Measurements from ENCODE around the gene SMIM41. TPM values are rescaled to one million over a fixed set of nuclear protein-coding genes. Genes with fewer than 3 reads are reported as not detected.
"Not testable (repeated sequence)": the region's sequence is repeated elsewhere in the genome, so short reads cannot be mapped to it uniquely, and the experiment has no call there.

Gene SMIM41
- total and polyA plus RNA-seq, 8 donors: 0.47 to 6.9 (median 3.7) TPM

DNA sequence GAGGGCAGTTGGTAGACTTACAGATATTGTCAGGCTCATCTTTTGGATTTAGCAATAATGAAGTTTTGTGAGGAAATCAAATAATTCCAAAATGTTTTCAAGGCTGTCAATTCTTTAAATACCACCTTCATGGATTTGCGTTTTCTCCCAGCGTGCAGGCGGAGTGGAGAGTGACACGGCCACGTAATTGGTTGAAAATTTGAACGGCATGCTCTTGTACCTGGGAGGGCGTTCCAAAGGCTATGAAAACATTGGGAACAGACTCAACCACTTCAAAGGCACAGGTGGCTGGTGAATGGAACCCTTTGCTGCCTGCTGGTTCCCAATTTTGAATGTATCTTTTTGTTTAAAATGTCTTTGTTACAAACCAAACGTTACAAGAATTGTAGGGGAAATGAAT lies 12.4 kb downstream of the SMIM41 start:
- DNase-seq: peak in 1 of 4 donors; percentile 58
- H3K9me3 ChIP-seq: no peaks in the 10 kb centered on the region
- peaks cover 0 to 37% of the 10 kb centered on the region in 2 donors for H3K27me3 ChIP-seq
- H3K4me1 ChIP-seq: no peaks in the 10 kb centered on the region
- ATAC-seq: peak; percentile 91
- TF ChIP-seq, protein P1, sequence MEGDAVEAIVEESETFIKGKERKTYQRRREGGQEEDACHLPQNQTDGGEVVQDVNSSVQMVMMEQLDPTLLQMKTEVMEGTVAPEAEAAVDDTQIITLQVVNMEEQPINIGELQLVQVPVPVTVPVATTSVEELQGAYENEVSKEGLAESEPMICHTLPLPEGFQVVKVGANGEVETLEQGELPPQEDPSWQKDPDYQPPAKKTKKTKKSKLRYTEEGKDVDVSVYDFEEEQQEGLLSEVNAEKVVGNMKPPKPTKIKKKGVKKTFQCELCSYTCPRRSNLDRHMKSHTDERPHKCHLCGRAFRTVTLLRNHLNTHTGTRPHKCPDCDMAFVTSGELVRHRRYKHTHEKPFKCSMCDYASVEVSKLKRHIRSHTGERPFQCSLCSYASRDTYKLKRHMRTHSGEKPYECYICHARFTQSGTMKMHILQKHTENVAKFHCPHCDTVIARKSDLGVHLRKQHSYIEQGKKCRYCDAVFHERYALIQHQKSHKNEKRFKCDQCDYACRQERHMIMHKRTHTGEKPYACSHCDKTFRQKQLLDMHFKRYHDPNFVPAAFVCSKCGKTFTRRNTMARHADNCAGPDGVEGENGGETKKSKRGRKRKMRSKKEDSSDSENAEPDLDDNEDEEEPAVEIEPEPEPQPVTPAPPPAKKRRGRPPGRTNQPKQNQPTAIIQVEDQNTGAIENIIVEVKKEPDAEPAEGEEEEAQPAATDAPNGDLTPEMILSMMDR (IDR thresholded peaks at IDR 0.05): no peak
- H3K27ac ChIP-seq: no peak overlapping the region
- no peak overlapping the region for H3K4me3 ChIP-seq
- intact Hi-C loops (cut with DNase I): no loop called here
- H3K36me3 ChIP-seq: no peaks in the 10 kb centered on the region

- DNase-seq (no peak), ATAC-seq (no peak)
- H3K9me3 ChIP-seq: no peaks in the 10 kb centered on the region
- no peak overlapping the region for H3K27ac ChIP-seq
- intact Hi-C loops (cut with DNase I): no loop called here
- no peaks in the 10 kb centered on the region for H3K36me3 ChIP-seq
- H3K4me1 ChIP-seq: no peaks in the 10 kb centered on the region
- TF ChIP-seq, protein P1 (IDR thresholded peaks at IDR 0.05): no peak
- peaks cover 0 to 22% of the 10 kb centered on the region in 2 donors for H3K27me3 ChIP-seq
- no peak overlapping the region for H3K4me3 ChIP-seq
Observed at GRCh38 chr12:52093346-52093745, 13.8 kb downstream of the SMIM41 start.

DNA sequence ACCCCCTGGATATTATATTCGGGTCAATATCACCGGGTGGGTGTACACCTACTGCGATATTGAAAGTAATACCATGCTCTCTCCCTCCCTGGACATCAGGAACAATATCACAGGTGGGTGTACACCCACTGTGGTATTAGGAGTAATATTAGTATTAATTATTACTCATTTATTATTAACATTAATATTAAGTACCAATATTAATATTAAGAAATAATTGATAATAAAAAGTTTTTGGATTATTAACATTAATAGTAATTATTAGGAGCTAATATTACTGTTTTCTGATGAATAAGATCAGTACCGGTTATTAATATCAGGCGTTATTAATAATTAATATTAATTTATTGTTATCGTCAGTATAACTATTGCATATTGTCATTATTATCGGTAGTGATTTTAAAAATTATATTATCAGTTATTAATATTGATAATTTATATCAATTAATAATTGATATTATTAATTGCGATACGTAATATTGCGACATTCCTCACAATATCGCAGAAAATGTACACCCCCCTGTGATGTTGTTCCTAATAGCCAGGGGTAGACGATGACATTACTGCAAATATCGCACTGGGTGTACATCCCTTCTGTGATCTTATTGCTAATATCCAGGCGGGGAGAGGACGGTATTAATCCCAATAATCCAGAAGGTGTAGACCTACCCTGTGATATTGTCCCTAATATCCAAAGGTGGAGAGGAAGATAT lies 17.0 kb downstream of the SMIM41 start:
- intact Hi-C loops (cut with DNase I): no loop called here
- Histone ChIP-seq H3K27ac (no peak overlapping the region), H3K4me3 (no peak overlapping the region), H3K27me3 (peaks cover 0 to 6% of the 10 kb centered on the region in 2 donors), H3K36me3 (no peaks in the 10 kb centered on the region), H3K9me3 (no peaks in the 10 kb centered on the region), H3K4me1 (no peaks in the 10 kb centered on the region)
- DNase-seq: no peak
- ATAC-seq: no peak
- TF ChIP-seq, protein P1 (IDR thresholded peaks at IDR 0.05): no peak

DNA sequence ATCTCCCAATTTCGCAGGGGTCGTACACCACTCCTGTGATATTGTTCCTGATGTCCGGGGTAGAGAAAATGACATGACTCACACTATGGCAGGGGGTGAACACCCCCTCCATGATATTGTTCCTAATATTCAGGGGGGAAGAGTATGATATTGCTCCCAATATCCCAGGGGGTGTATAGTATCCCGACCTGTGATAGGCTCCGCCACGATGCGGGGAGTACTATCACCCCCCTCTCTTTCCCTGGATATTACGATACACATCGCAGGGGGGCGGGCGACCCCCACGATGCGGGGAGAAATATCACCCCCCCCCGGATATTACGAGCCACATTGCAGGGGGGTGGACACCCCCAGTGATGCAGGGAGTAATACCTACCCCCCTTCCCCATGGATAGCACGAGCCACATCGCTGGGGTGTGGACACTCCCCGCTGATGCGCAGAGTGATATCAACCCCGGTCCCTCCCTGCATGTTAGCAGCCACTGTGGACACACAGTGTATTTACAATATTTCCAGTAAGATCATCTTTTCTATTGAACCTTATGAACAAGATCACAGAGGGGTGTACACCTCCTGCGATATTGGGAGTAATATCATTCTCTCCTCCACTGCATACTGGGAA lies 17.7 kb downstream of the SMIM41 start:
- Histone ChIP-seq H3K36me3 (no peaks in the 10 kb centered on the region), H3K27ac (no peak overlapping the region), H3K27me3 (peaks cover 0 to 6% of the 10 kb centered on the region in 2 donors), H3K9me3 (no peaks in the 10 kb centered on the region), H3K4me1 (no peaks in the 10 kb centered on the region), H3K4me3 (no peak overlapping the region)
- intact Hi-C loops (cut with DNase I): no loop called here
- no peak for DNase-seq
- TF ChIP-seq, protein P1 (IDR thresholded peaks at IDR 0.05): no peak
- ATAC-seq: no peak

DNA sequence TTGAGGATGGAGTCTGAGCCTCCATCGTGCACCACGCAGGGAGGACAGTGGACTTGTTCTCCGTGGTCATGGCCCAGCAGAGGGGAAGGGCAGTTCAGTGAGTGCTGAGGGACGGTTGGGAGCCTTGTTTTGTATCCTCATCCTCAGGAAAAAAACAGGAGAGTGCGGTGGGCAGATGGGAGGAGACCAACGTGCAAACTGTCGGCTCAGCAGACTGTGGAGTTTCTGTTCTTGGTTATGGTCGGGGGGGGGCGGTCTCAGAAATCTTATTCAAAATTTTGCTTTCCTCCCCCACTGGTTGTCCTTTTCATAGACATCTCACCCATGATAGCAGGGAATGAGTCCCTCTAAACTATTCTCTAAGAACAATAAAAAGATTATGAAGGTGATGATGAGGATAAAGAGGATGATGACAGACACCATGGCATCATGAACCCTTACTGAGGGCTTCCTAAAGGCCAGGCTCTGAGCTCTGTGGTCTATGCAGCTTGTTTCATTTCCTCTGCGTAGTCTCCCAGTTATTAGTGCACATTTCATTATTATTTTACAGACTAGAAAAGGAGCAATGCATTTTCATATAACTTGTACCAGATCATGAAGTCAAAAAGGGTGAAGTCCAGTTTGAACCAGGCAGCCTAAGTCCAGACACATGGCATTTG lies 25.1 kb downstream of the SMIM41 start:
- H3K36me3 ChIP-seq; H3K4me1 ChIP-seq; H3K9me3 ChIP-seq; ATAC-seq; H3K4me3 ChIP-seq; H3K27ac ChIP-seq; intact Hi-C loops (cut with DNase I); DNase-seq: not testable (repeated sequence)
- peaks cover 0 to 39% of the 10 kb centered on the region in 2 donors for H3K27me3 ChIP-seq

GRCh38 chr12:52116222-52117125 lies 37.0 kb downstream of the SMIM41 start:
- H3K9me3 ChIP-seq; intact Hi-C loops (cut with DNase I); H3K36me3 ChIP-seq; ATAC-seq; H3K4me3 ChIP-seq; H3K27ac ChIP-seq: not testable (repeated sequence)
- Histone ChIP-seq H3K27me3 (peaks cover 0 to 21% of the 10 kb centered on the region in 2 donors), H3K4me1 (peaks cover 0 to 23% of the 10 kb centered on the region in 2 donors)
- DNase-seq: peak in 2 of 4 donors; percentile 47 to 70

GRCh38 chr12:52117806-52118475 lies 38.4 kb downstream of the SMIM41 start:
- intact Hi-C loops (cut with DNase I): not testable (repeated sequence)

More at GRCh38 chr12:52117806-52118475, 38.4 kb downstream of the SMIM41 start:
- Histone ChIP-seq H3K27me3 (peaks cover 0 to 32% of the 10 kb centered on the region in 2 donors), H3K4me1 (peaks cover 0 to 28% of the 10 kb centered on the region in 2 donors)
- H3K36me3 ChIP-seq, ATAC-seq, DNase-seq, H3K27ac ChIP-seq, H3K4me3 ChIP-seq, H3K9me3 ChIP-seq: not testable (repeated sequence)

Data from left lung (tissue), 10 donors.